NCI-H1694 (cell line): ENCODE data around the gene COIL.
"Not testable (repeated sequence)": the region's sequence is repeated elsewhere in the genome, so short reads cannot be mapped to it uniquely, and the experiment has no call there.

Experiments used
- DNase-seq: peaks from one replicate; lab custom pipeline; 2025; lab: John Stamatoyannopoulos, UW

Gene COIL

GRCh38 chr17:56977673-56978395 lies 17.0 kb upstream of the COIL start, which contains the start of gene SCPEP1:
Gene SCPEP1, plus strand, starts transcription at chr17:56978131. Its CDS starts 29 bp downstream, at chr17:56978160.
- peak; percentile 63 for DNase-seq

- DNase-seq = no peak
Observed at GRCh38 chr17:56976941-56977608, 16.2 kb upstream of the COIL start.

GRCh38 chr17:56975656-56976055 lies 14.8 kb upstream of the COIL start:
- no peak for DNase-seq

- DNase-seq = no peak
Observed at GRCh38 chr17:56974055-56974454, 13.2 kb upstream of the COIL start.

GRCh38 chr17:56973520-56973919 lies 12.7 kb upstream of the COIL start:
- DNase-seq = no peak

GRCh38 chr17:56972111-56972730 lies 11.4 kb upstream of the COIL start:
- no peak for DNase-seq

DNA sequence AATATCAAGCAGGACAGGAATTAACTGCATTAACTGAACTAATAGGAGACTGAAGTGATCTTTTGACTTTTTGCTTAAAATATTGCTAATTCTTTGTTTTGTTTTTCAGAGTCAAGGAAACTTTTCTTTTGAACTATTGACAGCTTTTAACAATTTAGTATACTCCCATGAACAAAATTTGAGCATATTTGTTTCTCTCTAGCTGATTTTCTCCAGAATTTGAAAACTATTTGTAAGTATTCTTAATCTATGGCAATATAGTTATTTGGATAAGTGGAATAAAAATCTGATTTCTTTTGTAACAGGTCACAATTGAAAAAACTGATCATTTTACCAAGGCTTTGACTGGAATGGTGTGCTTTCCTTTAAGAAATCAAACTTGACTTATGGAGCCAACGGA lies 10.1 kb upstream of the COIL start:
- no peak for DNase-seq

- DNase-seq = no peak
Observed at GRCh38 chr17:56966338-56966737, 5.5 kb upstream of the COIL start.

- not testable (repeated sequence) for DNase-seq
Observed at GRCh38 chr17:56965681-56966080, 4.8 kb upstream of the COIL start.

GRCh38 chr17:56965241-56965640 lies 4.4 kb upstream of the COIL start:
- DNase-seq = not testable (repeated sequence)

DNA sequence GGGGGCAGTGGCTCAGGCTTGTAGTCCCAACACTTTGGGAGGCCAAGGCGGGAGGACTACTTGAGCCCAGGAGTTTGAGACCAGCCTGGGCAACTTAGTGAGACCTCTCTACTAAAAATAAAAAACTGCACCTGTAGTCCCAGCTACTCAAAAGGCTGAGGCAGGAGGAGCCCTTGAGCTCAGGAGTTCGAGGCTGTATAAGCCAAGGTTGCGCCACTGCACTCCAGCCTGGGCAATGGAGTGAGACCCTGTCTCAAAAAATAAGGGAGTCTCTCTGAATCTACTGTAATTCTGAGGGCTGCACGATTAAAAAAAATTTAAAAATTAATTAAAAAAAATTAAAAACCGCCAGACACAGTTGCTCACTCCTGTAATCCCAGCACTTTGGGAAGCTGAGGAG lies 3.9 kb downstream of the COIL start:
- DNase-seq = no peak

- no peak for DNase-seq
Observed at GRCh38 chr17:56949595-56949994, 11.3 kb downstream of the COIL start.

DNA sequence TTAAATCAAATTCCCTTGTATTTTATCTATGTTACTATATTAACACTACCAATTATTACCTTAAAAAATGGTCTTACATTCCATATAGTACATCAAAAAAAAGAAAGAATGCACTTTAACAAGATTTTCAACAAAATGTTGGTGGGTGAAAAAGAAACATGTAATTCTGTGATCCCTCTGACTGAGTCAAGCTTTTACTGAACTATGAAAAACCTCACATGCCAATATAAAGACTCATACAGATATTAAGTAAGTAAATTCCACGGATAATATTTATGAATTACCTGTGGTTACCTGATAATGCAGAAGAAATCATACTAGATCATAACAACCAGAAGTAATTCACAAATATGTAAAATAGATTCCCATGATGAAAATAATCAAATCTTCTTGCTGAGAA lies 12.4 kb downstream of the COIL start:
- no peak for DNase-seq

DNA sequence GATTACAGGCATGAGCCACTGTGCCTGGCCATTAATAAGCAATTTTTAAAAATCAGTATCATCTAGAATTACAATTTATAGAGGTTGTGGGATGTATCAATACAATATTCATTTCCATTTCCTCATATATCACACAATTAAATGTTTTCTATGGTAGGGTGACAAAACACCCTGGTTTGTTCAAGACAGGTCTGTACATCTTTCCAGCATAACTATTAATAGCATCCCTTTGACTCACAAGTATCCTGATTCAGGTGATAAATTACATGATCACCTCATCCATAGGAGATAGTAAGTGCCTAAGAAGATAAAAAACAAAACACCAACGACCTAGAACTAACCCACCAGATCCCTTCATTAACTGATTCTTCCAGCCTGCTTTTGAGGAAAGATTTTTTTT lies 13.1 kb downstream of the COIL start:
- no peak for DNase-seq

DNA sequence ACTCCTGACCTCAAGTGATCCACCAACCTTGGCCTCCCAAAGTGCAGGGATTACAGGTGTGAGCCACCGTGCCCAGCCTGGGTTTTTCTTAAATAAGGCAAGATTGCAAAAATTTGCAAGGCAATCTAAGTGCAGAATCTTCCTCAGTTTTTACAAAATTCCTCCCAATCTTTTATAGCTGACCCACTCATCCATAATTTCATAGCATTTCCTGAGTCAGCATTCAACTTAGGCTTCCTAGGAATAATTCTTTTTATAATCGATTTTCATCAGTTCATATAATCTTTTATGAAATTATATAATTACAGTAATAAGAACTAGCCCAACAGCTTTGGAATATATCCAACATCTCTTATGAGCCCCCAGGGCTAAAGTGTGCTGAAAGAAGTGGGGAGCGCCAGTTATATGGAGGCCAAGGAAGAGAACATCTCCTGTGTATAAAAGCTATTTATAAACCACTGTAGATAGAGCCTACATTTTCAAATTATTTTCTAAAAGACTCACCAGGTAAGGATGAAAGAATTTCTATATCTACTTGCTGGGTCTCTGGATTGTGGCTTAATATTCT lies 14.8 kb downstream of the COIL start:
- DNase-seq = no peak

DNA sequence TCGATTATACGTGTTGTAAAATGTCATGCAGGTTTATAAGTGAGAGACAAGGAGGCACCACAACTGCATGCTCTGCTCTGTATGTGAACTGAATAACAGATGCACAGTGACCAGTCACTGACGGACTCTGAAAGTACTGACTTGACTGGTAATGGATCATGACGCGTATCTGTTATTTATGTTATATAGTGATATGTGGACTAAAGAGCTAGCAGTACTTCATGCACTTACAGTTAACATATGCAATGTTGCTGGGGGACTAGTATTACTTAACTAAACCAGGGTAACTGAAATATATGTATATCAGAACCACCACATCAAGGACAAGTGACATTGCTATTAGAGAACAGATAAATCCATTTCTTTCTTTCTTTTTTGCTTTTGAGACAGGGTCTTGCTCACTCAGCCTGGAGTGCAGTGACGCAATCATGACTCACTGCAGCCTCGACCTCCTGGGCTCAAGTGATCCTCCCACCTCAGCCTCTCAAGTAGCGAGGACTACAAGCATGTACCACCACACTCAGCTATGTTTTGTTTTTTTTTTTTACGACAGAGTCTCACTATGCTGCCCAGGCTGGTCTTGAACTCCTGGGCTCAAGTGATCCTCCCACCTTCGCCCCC lies 17.2 kb downstream of the COIL start:
- no peak for DNase-seq

- peak; percentile 92 for DNase-seq
Observed at GRCh38 chr17:56939869-56940484, 20.9 kb downstream of the COIL start.

GRCh38 chr17:56938206-56938605 lies 22.6 kb downstream of the COIL start:
- DNase-seq = not testable (repeated sequence)

GRCh38 chr17:56937687-56938086 lies 23.2 kb downstream of the COIL start:
- no peak for DNase-seq

GRCh38 chr17:56936697-56937322 lies 24.0 kb downstream of the COIL start:
- DNase-seq = no peak

- no peak for DNase-seq
Observed at GRCh38 chr17:56935461-56935860, 25.4 kb downstream of the COIL start.
